Measurements from ENCODE around the gene SIX1.

The SIX1 gene

GRCh38 chr14:60655898-60656685 lies 6.8 kb upstream of the SIX1 start:
- H3K4me3 ChIP-seq (replicated peaks in 1 of 2; ENCODE audit: low read depth in 2 of 2, low read length in 2 of 2): peak overlapping the region; percentile 70 to 72
- no peak for DNase-seq (ENCODE audit: low read depth in 2 of 2)
- TF ChIP-seq CTCF (IDR thresholded peaks at IDR 0.05; ENCODE audit: low read depth, low read length): no peak

GRCh38 chr14:60655119-60655897 lies 6.0 kb upstream of the SIX1 start:
- no peak overlapping the region for H3K4me3 ChIP-seq (replicated peaks in 1 of 2; ENCODE audit: low read depth in 2 of 2, low read length in 2 of 2)
- no peak for TF ChIP-seq CTCF (IDR thresholded peaks at IDR 0.05; ENCODE audit: low read depth, low read length)
- no peak for DNase-seq (ENCODE audit: low read depth in 2 of 2)

GRCh38 chr14:60654334-60654821 lies 5.1 kb upstream of the SIX1 start:
- TF ChIP-seq CTCF (IDR thresholded peaks at IDR 0.05; ENCODE audit: low read depth, low read length): no peak
- H3K4me3 ChIP-seq (replicated peaks in 1 of 2; ENCODE audit: low read depth in 2 of 2, low read length in 2 of 2): no peak overlapping the region
- DNase-seq (ENCODE audit: low read depth in 2 of 2): peak in 1 of 2 donors; percentile 22

GRCh38 chr14:60653701-60654161 lies 4.5 kb upstream of the SIX1 start:
- H3K4me3 ChIP-seq (replicated peaks in 1 of 2; ENCODE audit: low read depth in 2 of 2, low read length in 2 of 2): no peak overlapping the region
- DNase-seq (ENCODE audit: low read depth in 2 of 2): no peak
- TF ChIP-seq CTCF (IDR thresholded peaks at IDR 0.05; ENCODE audit: low read depth, low read length): no peak

GRCh38 chr14:60652674-60653651 lies 3.7 kb upstream of the SIX1 start:
- H3K4me3 ChIP-seq (replicated peaks in 1 of 2; ENCODE audit: low read depth in 2 of 2, low read length in 2 of 2): no peak overlapping the region
- DNase-seq (ENCODE audit: low read depth in 2 of 2): no peak
- TF ChIP-seq CTCF (IDR thresholded peaks at IDR 0.05; ENCODE audit: low read depth, low read length): no peak

Data from cardiac fibroblast (primary cell).